ENCODE measurements around the gene EPS15.

Gene EPS15

GRCh38 chr1:51317798-51318197, 201.3 kb downstream of the EPS15 start:
- Histone ChIP-seq H3K4me3 (ENCODE audit: low read length) (no peak overlapping the region), H3K79me2 (ENCODE audit: low read length) (no peaks in the 10 kb centered on the region), H3F3A (ENCODE audit: insufficient read depth, low read length) (no peaks in the 10 kb centered on the region), H3K27ac (ENCODE audit: low read length) (no peak overlapping the region), H3K9me3 (replicated peaks; ENCODE audit: insufficient read depth, low read length) (no peaks in the 10 kb centered on the region), H3K9ac (ENCODE audit: low read length) (no peak overlapping the region), H3K4me1 (ENCODE audit: low read length) (no peaks in the 10 kb centered on the region), H2AFZ (ENCODE audit: low read length) (no peak overlapping the region), H3K9me2 (replicated peaks; ENCODE audit: insufficient read depth, low read length) (no peaks in the 10 kb centered on the region), H3K4me2 (ENCODE audit: low read depth, low read length) (no peak overlapping the region), H3K36me3 (replicated peaks; ENCODE audit: insufficient read depth, low read length) (no peaks in the 10 kb centered on the region), H3K27me3 (replicated peaks; ENCODE audit: insufficient read depth, low read length) (no peaks in the 10 kb centered on the region), H4K20me1 (ENCODE audit: insufficient read depth, low read length) (no peaks in the 10 kb centered on the region)
- DNase-seq: no peak
- TF ChIP-seq CTCF (IDR thresholded peaks at IDR 0.05; ENCODE audit: low read length) (no peak), EZH2phosphoT487 (IDR thresholded peaks at IDR 0.05; ENCODE audit: low read length) (no peak), EZH2 (optimal IDR thresholded peaks at IDR 0.05; ENCODE audit: low read depth, low read length) (no peak)

GRCh38 chr1:51316846-51317120, 202.3 kb downstream of the EPS15 start:
- H3K27me3 ChIP-seq (replicated peaks; ENCODE audit: insufficient read depth, low read length): no peaks in the 10 kb centered on the region
- H3K9me3 ChIP-seq (replicated peaks; ENCODE audit: insufficient read depth, low read length): no peaks in the 10 kb centered on the region
- no peaks in the 10 kb centered on the region for H4K20me1 ChIP-seq (ENCODE audit: insufficient read depth, low read length)
- no peak overlapping the region for H3K4me3 ChIP-seq (ENCODE audit: low read length)
- no peak overlapping the region for H2AFZ ChIP-seq (ENCODE audit: low read length)
- no peaks in the 10 kb centered on the region for H3K36me3 ChIP-seq (replicated peaks; ENCODE audit: insufficient read depth, low read length)
- no peaks in the 10 kb centered on the region for H3K4me1 ChIP-seq (ENCODE audit: low read length)
- TF ChIP-seq EZH2phosphoT487 (IDR thresholded peaks at IDR 0.05; ENCODE audit: low read length) (no peak), EZH2 (optimal IDR thresholded peaks at IDR 0.05; ENCODE audit: low read depth, low read length) (no peak), CTCF (IDR thresholded peaks at IDR 0.05; ENCODE audit: low read length) (no peak)
- H3K79me2 ChIP-seq (ENCODE audit: low read length): no peaks in the 10 kb centered on the region
- H3K4me2 ChIP-seq (ENCODE audit: low read depth, low read length): no peak overlapping the region
- H3K9ac ChIP-seq (ENCODE audit: low read length): no peak overlapping the region
- H3K27ac ChIP-seq (ENCODE audit: low read length): no peak overlapping the region
- H3F3A ChIP-seq (ENCODE audit: insufficient read depth, low read length): no peaks in the 10 kb centered on the region
- DNase-seq: no peak
- H3K9me2 ChIP-seq (replicated peaks; ENCODE audit: insufficient read depth, low read length): no peaks in the 10 kb centered on the region

GRCh38 chr1:51316113-51316845, 202.8 kb downstream of the EPS15 start:
- Histone ChIP-seq H4K20me1 (ENCODE audit: insufficient read depth, low read length) (no peaks in the 10 kb centered on the region), H3K4me1 (ENCODE audit: low read length) (no peaks in the 10 kb centered on the region), H3K9ac (ENCODE audit: low read length) (no peak overlapping the region), H3K4me3 (ENCODE audit: low read length) (no peak overlapping the region), H3K27me3 (replicated peaks; ENCODE audit: insufficient read depth, low read length) (no peaks in the 10 kb centered on the region), H3K27ac (ENCODE audit: low read length) (no peak overlapping the region), H3K36me3 (replicated peaks; ENCODE audit: insufficient read depth, low read length) (no peaks in the 10 kb centered on the region), H3K79me2 (ENCODE audit: low read length) (no peaks in the 10 kb centered on the region), H3K9me2 (replicated peaks; ENCODE audit: insufficient read depth, low read length) (no peaks in the 10 kb centered on the region), H2AFZ (ENCODE audit: low read length) (no peak overlapping the region), H3K4me2 (ENCODE audit: low read depth, low read length) (no peak overlapping the region), H3F3A (ENCODE audit: insufficient read depth, low read length) (no peaks in the 10 kb centered on the region), H3K9me3 (replicated peaks; ENCODE audit: insufficient read depth, low read length) (no peaks in the 10 kb centered on the region)
- no peak for DNase-seq
- TF ChIP-seq EZH2phosphoT487 (IDR thresholded peaks at IDR 0.05; ENCODE audit: low read length) (no peak), CTCF (IDR thresholded peaks at IDR 0.05; ENCODE audit: low read length) (no peak), EZH2 (optimal IDR thresholded peaks at IDR 0.05; ENCODE audit: low read depth, low read length) (no peak)

All from MM.1S (cell line).